HCT116 (cell line): ENCODE results near the gene FBN1. TPM values are rescaled to one million over a fixed set of nuclear protein-coding genes. Genes with fewer than 3 reads are reported as not detected.

ENCODE experiments used
- ATAC-seq: fragments of 200-7000 bp; cut with Tn5 transposase; 2 replicates; pipeline ENCODE4 v1.9.1; 2020; ENCODE audit warnings: mild to moderate bottlenecking, moderate library complexity
- BruUV-seq: library from RNA; stranded (reverse); fragments of 400-500 nt; replicated peaks from 2 replicates; lab custom pipeline; 2021; lab: Mats Ljungman, UMichigan
- CTCF ChIA-PET: fragments of 300-600 bp; sonication (Branson Sonifier 250); formaldehyde crosslinking; loops from one replicate; lab custom pipeline; 2021; ENCODE audit warnings: antibody characterized with exemption; lab: Charles Lee
- POLR2A ChIA-PET: fragments of 300-600, 350-600 bp; sonication (Branson Sonifier 250); formaldehyde crosslinking; loops from one replicate; lab custom pipeline; 2021; ENCODE audit warnings: antibody characterized with exemption; lab: Charles Lee
- RAD21 ChIA-PET, 2 experiments: fragments of 300-600 bp; sonication (Branson Sonifier 250); formaldehyde crosslinking; loops; one replicate each; lab custom pipeline; 2023; ENCODE audit warnings: low total read pairs in 2 of 2; ENCODE audit not compliant: uncharacterized antibody in 2 of 2, unreplicated experiment in 2 of 2, low non-redundant PET in 1 of 2; lab: Charles Lee
- DNase-seq: peaks from one replicate; pipeline ENCODE4 v3.0.0-alpha.2; 2010; ENCODE audit warnings: low read depth, low spot score
- H2AFZ ChIP-seq: fragments of 200-600 bp; shearing (Covaris generic), sonication (generic); 2 replicates; pipeline ENCODE4 v1.6.1; 2017; ENCODE audit warnings: low read depth, mixed run types, mixed read lengths, antibody characterized with exemption, low read length; ENCODE audit not compliant: poor library complexity, severe bottlenecking
- H3K27ac ChIP-seq: 2 replicates; pipeline ENCODE4 v1.5.1; 2012; ENCODE audit warnings: low read depth, low read length
- H3K27me3 ChIP-seq: fragments of 200-600 bp; sonication (generic); 2 replicates; pipeline ENCODE4 v1.6.1; 2016; ENCODE audit warnings: mixed run types, low read length, mixed read lengths; ENCODE audit not compliant: insufficient read depth
- H3K36me3 ChIP-seq, 2 experiments: fragments of 200-500 bp in 1 of 2; fragments of 200-600 bp in 1 of 2; sonication (Bioruptor generic) in 1 of 2; sonication (generic) in 1 of 2; 2 replicates each; pipeline versions ENCODE4 v1.5.1 to v1.6.1; 2014 to 2016; ENCODE audit warnings: low read length in 2 of 2, inconsistent platforms in 1 of 2, mixed read lengths in 1 of 2, mixed run types in 1 of 2; ENCODE audit not compliant: insufficient read depth in 2 of 2, control insufficient read depth in 1 of 2
- H3K4me1 ChIP-seq, 2 experiments: fragments of 200-600 bp in 1 of 2; sonication (generic) in 1 of 2; 2 replicates each; pipeline versions ENCODE4 v1.5.1 to v1.6.1; 2012 to 2017; ENCODE audit warnings: low read length in 2 of 2, inconsistent platforms in 1 of 2, mild to moderate bottlenecking in 1 of 2, mixed read lengths in 1 of 2, mixed run types in 1 of 2, moderate library complexity in 1 of 2; ENCODE audit not compliant: insufficient read depth in 2 of 2, control insufficient read depth in 1 of 2
- H3K4me2 ChIP-seq: fragments of 200-600 bp; sonication (generic); 2 replicates; pipeline ENCODE4 v1.6.1; 2017; ENCODE audit warnings: mixed run types, low read length, mixed read lengths
- H3K4me3 ChIP-seq, 2 experiments: fragments of 200-600 bp in 1 of 2; sonication (generic) in 1 of 2; replicated peaks in 1 of 2; 2 replicates each; pipeline ENCODE4 v1.5.1; 2011 to 2016; ENCODE audit warnings: low read length in 2 of 2, control low read depth in 1 of 2, low read depth in 1 of 2, mild to moderate bottlenecking in 1 of 2, mixed read lengths in 1 of 2, mixed run types in 1 of 2
- H3K79me2 ChIP-seq: fragments of 200-600 bp; sonication (generic); 2 replicates; pipeline ENCODE4 v1.6.1; 2017; ENCODE audit warnings: mild to moderate bottlenecking, mixed run types, low read length, moderate library complexity, mixed read lengths; ENCODE audit not compliant: insufficient read depth
- H3K9ac ChIP-seq: fragments of 200-600 bp; sonication (generic); 2 replicates; pipeline ENCODE4 v1.6.1; 2016; ENCODE audit warnings: low read length, mixed read lengths
- H3K9me2 ChIP-seq: fragments of 200-600 bp; sonication (generic), shearing (Covaris generic); 2 replicates; pipeline ENCODE4 v1.6.1; 2017; ENCODE audit warnings: mixed run types, mild to moderate bottlenecking, moderate library complexity; ENCODE audit not compliant: insufficient read depth
- H3K9me3 ChIP-seq, 2 experiments: fragments of 200-500 bp in 1 of 2; fragments of 200-600 bp in 1 of 2; sonication (Bioruptor generic) in 1 of 2; sonication (generic) in 1 of 2; 2 replicates each; pipeline ENCODE4 v1.6.1; 2014 to 2017; ENCODE audit warnings: low read length in 2 of 2, mixed read lengths in 2 of 2, inconsistent platforms in 1 of 2, low read depth in 1 of 2, mild to moderate bottlenecking in 1 of 2, mixed run types in 1 of 2, moderate library complexity in 1 of 2; ENCODE audit not compliant: control insufficient read depth in 1 of 2, insufficient read depth in 1 of 2
- H4K20me1 ChIP-seq: fragments of 200-600 bp; sonication (generic), shearing (Covaris generic); 2 replicates; pipeline ENCODE4 v1.6.1; 2017; ENCODE audit warnings: mixed run types, mild to moderate bottlenecking, moderate library complexity; ENCODE audit not compliant: insufficient read depth
- CBX3 ChIP-seq: IDR thresholded peaks from 2 replicates; pipeline ENCODE4 v1.6.1; 2012; ENCODE audit warnings: low read depth
- CEBPB ChIP-seq: IDR thresholded peaks from 2 replicates; pipeline ENCODE4 v1.6.1; 2012; ENCODE audit warnings: low read depth
- CTCF ChIP-seq, 3 experiments: fragments of 200-600 bp in 1 of 3; sonication (generic) in 1 of 3; IDR thresholded peaks in 2 of 3; conservative IDR thresholded peaks in 1 of 3; 2 replicates each; pipeline ENCODE4 v1.5.1; 2012 to 2017; ENCODE audit warnings: low read depth in 2 of 3, low read length in 2 of 3, antibody characterized with exemption in 1 of 3, borderline replicate concordance in 1 of 3, control low read depth in 1 of 3, mild to moderate bottlenecking in 1 of 3, mixed read lengths in 1 of 3, mixed run types in 1 of 3, moderate library complexity in 1 of 3; ENCODE audit not compliant: insufficient read depth in 1 of 3
- EGR1 ChIP-seq: IDR thresholded peaks from 2 replicates; pipeline ENCODE4 v1.6.1; 2012; ENCODE audit warnings: low read depth
- ELF1 ChIP-seq: IDR thresholded peaks from 2 replicates; pipeline ENCODE4 v1.6.1; 2012; ENCODE audit warnings: low read depth, borderline replicate concordance
- EZH2phosphoT487 ChIP-seq: fragments of 200-600 bp; IDR thresholded peaks from 2 replicates; pipeline ENCODE4 v1.6.1; 2018; ENCODE audit warnings: antibody characterized with exemption, borderline replicate concordance
- FOSL1 ChIP-seq: IDR thresholded peaks from 2 replicates; pipeline ENCODE4 v1.6.1; 2012; ENCODE audit warnings: low read depth
- JUND ChIP-seq: IDR thresholded peaks from 2 replicates; pipeline ENCODE4 v1.6.1; 2012
- MAX ChIP-seq: IDR thresholded peaks from 2 replicates; pipeline ENCODE4 v1.6.1; 2012
- POLR2AphosphoS5 ChIP-seq: IDR thresholded peaks from 2 replicates; pipeline ENCODE4 v1.6.1; 2011; ENCODE audit warnings: mild to moderate bottlenecking, low read depth, low read length, moderate library complexity
- SIN3A ChIP-seq: IDR thresholded peaks from 2 replicates; pipeline ENCODE4 v1.6.1; 2012; ENCODE audit warnings: low read depth
- SP1 ChIP-seq: IDR thresholded peaks from 2 replicates; pipeline ENCODE4 v1.6.1; 2012; ENCODE audit warnings: low read depth
- TCF7L2 ChIP-seq: IDR thresholded peaks from 2 replicates; pipeline ENCODE4 v1.7.0; 2011; ENCODE audit warnings: borderline replicate concordance, inconsistent platforms; ENCODE audit not compliant: insufficient read depth, insufficient read length; ENCODE audit errors: extremely low read depth
- YY1 ChIP-seq: IDR thresholded peaks from 2 replicates; pipeline ENCODE4 v1.6.1; 2011; ENCODE audit warnings: low read length, low read depth, moderate library complexity, mild to moderate bottlenecking; ENCODE audit not compliant: insufficient replicate concordance; ENCODE audit errors: extremely low read depth
- ZFX ChIP-seq: fragments of 450-650 bp; IDR thresholded peaks from 2 replicates; pipeline ENCODE4 v1.6.1; 2017
- ZNF274 ChIP-seq: fragments of 200-500 bp; sonication (Bioruptor generic); IDR thresholded peaks from 2 replicates; pipeline ENCODE4 v1.6.1; 2014; ENCODE audit warnings: mild to moderate bottlenecking, low read depth, low read length, inconsistent platforms
- intact Hi-C: fragments of 100-400 bp; cut with micrococcal nuclease; formaldehyde crosslinking; loops from 2 replicates; pipeline ENCODE4 v1.10.0; 2022
- total RNA-seq: library from RNA; stranded (reverse); gene quantifications from one replicate; pipeline ENCODE4 v1.2.1, GENCODE V29; 2021; ENCODE audit not compliant: unreplicated experiment
- TF ChIP-seq, protein P1 (sequence below): IDR thresholded peaks from 2 replicates; pipeline ENCODE4 v1.6.1; 2011; ENCODE audit warnings: mild to moderate bottlenecking, low read length, moderate library complexity; ENCODE audit not compliant: insufficient replicate concordance; ENCODE audit errors: extremely low read depth
- TF ChIP-seq, protein P2 (sequence below): IDR thresholded peaks from 2 replicates; pipeline ENCODE4 v1.6.1; 2012

The FBN1 gene
- total RNA-seq, 1 experiment from 2014 or later: 1.7 TPM

- no peak overlapping the region for H3K9ac ChIP-seq
- no peak overlapping the region for H3K4me3 ChIP-seq
- no TSS peak for BruUV-seq
- TF ChIP-seq TCF7L2: no peak
- TF ChIP-seq CEBPB: no peak
- TF ChIP-seq SIN3A: no peak
- no peak for TF ChIP-seq EGR1
- TF ChIP-seq ZFX: no peak
- no peak for TF ChIP-seq POLR2AphosphoS5
- TF ChIP-seq FOSL1: no peak
- TF ChIP-seq, protein P1, sequence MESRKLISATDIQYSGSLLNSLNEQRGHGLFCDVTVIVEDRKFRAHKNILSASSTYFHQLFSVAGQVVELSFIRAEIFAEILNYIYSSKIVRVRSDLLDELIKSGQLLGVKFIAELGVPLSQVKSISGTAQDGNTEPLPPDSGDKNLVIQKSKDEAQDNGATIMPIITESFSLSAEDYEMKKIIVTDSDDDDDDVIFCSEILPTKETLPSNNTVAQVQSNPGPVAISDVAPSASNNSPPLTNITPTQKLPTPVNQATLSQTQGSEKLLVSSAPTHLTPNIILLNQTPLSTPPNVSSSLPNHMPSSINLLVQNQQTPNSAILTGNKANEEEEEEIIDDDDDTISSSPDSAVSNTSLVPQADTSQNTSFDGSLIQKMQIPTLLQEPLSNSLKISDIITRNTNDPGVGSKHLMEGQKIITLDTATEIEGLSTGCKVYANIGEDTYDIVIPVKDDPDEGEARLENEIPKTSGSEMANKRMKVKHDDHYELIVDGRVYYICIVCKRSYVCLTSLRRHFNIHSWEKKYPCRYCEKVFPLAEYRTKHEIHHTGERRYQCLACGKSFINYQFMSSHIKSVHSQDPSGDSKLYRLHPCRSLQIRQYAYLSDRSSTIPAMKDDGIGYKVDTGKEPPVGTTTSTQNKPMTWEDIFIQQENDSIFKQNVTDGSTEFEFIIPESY: no peak
- TF ChIP-seq JUND: no peak
- no peak for TF ChIP-seq CTCF (IDR thresholded peaks at IDR 0.05 in 2 of 3, conservative IDR thresholded peaks at IDR 0.05 in 1 of 3; ENCODE audit: borderline replicate concordance in 1 of 3, insufficient read depth in 1 of 3, low read depth in 2 of 3, low read length in 2 of 3)
- TF ChIP-seq, protein P2, sequence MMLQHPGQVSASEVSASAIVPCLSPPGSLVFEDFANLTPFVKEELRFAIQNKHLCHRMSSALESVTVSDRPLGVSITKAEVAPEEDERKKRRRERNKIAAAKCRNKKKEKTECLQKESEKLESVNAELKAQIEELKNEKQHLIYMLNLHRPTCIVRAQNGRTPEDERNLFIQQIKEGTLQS: no peak
- no peak for TF ChIP-seq SP1
- TF ChIP-seq ELF1: no peak
- no peak for TF ChIP-seq ZNF274
- no peak for TF ChIP-seq YY1
- no peak for TF ChIP-seq EZH2phosphoT487
- no peak for TF ChIP-seq CBX3
- TF ChIP-seq MAX: no peak
- CTCF ChIA-PET: no interaction called here
- no peaks in the 10 kb centered on the region for H4K20me1 ChIP-seq
- no peaks in the 10 kb centered on the region for H3K79me2 ChIP-seq
- H3K9me2 ChIP-seq: no peaks in the 10 kb centered on the region
- POLR2A ChIA-PET: no interaction called here
- intact Hi-C loops: no loop called here
- no peak overlapping the region for H3K27ac ChIP-seq
- no peak overlapping the region for H2AFZ ChIP-seq
- peaks cover 0 to 4% of the 10 kb centered on the region in 2 experiments; a peak in 1 of 4 replicates for H3K4me1 ChIP-seq
- DNase-seq (no peak), ATAC-seq (no peak)
- H3K4me2 ChIP-seq: no peak overlapping the region
- H3K27me3 ChIP-seq: no peaks in the 10 kb centered on the region
- H3K9me3 ChIP-seq: no peaks in the 10 kb centered on the region
- H3K36me3 ChIP-seq: no peaks in the 10 kb centered on the region
- RAD21 ChIA-PET: no interaction called here
These were observed 80.8 kb downstream of the FBN1 start for GRCh38 chr15:48564690-48565089.
